ENCODE measurements around the gene CEP72. TPM values are rescaled to one million over a fixed set of nuclear protein-coding genes. Genes with fewer than 3 reads are reported as not detected.

CEP72 gene
- total and polyA plus RNA-seq, 2 donors (not counting 1 experiment from before 2014, with no cell fraction given), result 7.7 to 32.9 TPM

DNA sequence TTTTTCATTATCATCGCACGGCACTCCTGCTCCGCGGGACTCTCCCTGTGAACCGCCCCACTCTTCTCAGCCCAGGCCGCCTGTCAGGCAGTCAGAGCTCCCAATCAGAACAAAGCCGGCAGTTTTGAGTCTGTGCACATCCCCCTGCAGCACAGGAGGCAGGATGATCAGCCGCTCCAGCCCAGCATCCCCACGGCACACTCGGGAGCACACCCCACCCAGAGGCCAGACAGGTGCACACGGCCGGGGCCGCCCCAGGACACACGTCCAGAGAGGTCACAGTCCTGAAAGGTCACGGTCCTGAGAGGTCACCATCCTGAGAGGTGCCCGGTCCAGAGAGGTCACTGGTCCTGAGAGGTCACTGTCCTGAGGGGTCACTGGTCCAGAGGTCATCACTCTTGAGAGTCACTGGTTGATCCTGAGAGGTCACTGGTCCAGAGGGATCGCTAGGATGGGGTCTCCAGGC is 72.6 kb downstream of the CEP72 start:
- Histone ChIP-seq H3K27ac (ENCODE audit: low read length in 2 of 2) (no peak overlapping the region), H3K9ac (ENCODE audit: low read length) (no peak overlapping the region), H3K4me3 (ENCODE audit: control extremely low read depth in 1 of 5, extremely low read depth in 1 of 5, insufficient read depth in 1 of 5, low read depth in 2 of 5, low read length in 4 of 5) (no peak overlapping the region), H3K27me3 (replicated peaks in 1 of 4; ENCODE audit: control extremely low read depth in 1 of 4, control insufficient read depth in 3 of 4, insufficient read depth in 4 of 4, low read length in 3 of 4) (peaks cover 0 to 12% (median 2%) of the 10 kb centered on the region in 4 experiments), H3K4me1 (ENCODE audit: control insufficient read depth in 2 of 2, insufficient read depth in 2 of 2, low read length in 2 of 2) (no peaks in the 10 kb centered on the region), H4K20me1 (ENCODE audit: control insufficient read depth, insufficient read depth, low read length, poor library complexity, severe bottlenecking) (no peaks in the 10 kb centered on the region), H3K4me2 (replicated peaks; ENCODE audit: low read depth, low read length, poor library complexity, severe bottlenecking) (no peak overlapping the region), H3K9me3 (ENCODE audit: control extremely low read depth in 1 of 3, control insufficient read depth in 2 of 3, insufficient read depth in 1 of 3, low read length in 2 of 3) (no peaks in the 10 kb centered on the region), H3K79me2 (ENCODE audit: control insufficient read depth, insufficient read depth, low read length) (no peaks in the 10 kb centered on the region), H3K36me3 (replicated peaks in 1 of 2; ENCODE audit: control extremely low read depth in 1 of 2, control insufficient read depth in 1 of 2, extremely low read depth in 1 of 2, insufficient read depth in 2 of 2, low read length in 1 of 2) (no peaks in the 10 kb centered on the region), H2AFZ (ENCODE audit: insufficient read depth, low read depth, low read length, poor library complexity, severe bottlenecking) (no peak overlapping the region)
- no peak for ATAC-seq (ENCODE audit: low read depth)
- H3K27ac Mint-ChIP-seq, result no peak overlapping the region
- intact Hi-C loops (cut with micrococcal nuclease), result no loop called here
- ChIA-PET POLR2A (no interaction called here), CTCF (no interaction called here)
- TF ChIP-seq EZH2 (IDR thresholded peaks at IDR 0.05; ENCODE audit: borderline replicate concordance, insufficient read depth, low read depth, low read length, poor library complexity, severe bottlenecking), result no peak
- TF ChIP-seq, protein P1, sequence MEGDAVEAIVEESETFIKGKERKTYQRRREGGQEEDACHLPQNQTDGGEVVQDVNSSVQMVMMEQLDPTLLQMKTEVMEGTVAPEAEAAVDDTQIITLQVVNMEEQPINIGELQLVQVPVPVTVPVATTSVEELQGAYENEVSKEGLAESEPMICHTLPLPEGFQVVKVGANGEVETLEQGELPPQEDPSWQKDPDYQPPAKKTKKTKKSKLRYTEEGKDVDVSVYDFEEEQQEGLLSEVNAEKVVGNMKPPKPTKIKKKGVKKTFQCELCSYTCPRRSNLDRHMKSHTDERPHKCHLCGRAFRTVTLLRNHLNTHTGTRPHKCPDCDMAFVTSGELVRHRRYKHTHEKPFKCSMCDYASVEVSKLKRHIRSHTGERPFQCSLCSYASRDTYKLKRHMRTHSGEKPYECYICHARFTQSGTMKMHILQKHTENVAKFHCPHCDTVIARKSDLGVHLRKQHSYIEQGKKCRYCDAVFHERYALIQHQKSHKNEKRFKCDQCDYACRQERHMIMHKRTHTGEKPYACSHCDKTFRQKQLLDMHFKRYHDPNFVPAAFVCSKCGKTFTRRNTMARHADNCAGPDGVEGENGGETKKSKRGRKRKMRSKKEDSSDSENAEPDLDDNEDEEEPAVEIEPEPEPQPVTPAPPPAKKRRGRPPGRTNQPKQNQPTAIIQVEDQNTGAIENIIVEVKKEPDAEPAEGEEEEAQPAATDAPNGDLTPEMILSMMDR (IDR thresholded peaks at IDR 0.05), result no peak
- no peak overlapping the region for H3K4me3 Mint-ChIP-seq
- no peak for DNase-seq
- H3K9me3 Mint-ChIP-seq (ENCODE audit: insufficient read depth), result no peaks in the 10 kb centered on the region
- peaks cover 4% of the 10 kb centered on the region for H3K27me3 Mint-ChIP-seq
- 87% methylated on average over 17 of the region's 17 CpGs for WGBS (ENCODE audit: insufficient coverage)
- no peaks in the 10 kb centered on the region for H3K4me1 Mint-ChIP-seq

DNA sequence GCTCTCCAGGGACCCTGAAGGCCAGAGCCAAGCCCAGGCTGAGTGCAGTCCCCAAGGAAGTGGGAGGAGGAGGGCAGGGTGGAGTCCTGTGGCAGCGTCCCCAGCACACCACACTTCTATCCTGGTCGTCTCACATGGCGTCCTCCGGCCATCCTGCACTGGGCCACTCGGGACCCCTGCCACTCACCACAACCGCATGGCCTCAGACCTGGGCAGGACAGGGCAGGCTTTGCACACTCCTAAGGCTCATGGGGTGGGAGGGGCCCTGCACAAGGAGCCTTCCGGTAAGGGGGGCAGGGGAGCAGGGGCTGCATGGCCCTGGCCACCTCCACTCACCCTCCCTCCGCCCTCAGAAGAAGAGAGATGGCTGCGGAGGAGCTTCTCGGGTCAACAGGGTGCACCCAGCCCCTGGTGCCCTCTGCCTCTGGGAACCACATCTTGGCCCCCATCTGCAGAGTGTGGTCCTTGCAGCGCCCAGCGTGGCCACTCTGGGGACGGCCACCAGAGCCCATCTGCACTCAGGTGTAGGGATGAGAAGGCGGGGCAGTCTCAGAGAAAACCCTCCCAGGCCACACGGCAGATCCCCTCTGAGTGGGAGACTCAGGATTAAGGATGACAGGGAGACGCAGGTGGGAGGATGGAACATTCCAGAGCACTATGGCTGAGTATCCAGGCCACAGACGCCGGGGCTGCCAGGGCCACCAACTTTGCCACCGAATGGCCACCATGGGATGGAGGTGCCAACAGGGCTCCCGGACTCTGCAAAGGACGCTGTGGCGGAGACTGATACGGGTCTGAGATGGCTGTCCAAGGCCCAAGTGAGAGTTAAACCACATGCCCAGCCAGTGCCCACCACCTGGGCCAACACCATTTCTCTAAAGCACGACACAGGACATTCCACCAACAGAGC is 73.4 kb downstream of the CEP72 start:
- H3K4me3 Mint-ChIP-seq, result no peak overlapping the region
- 85% methylated on average over 23 of the region's 24 CpGs for WGBS (ENCODE audit: insufficient coverage)
- DNase-seq, result no peak

More for the DNA sequence above, 73.4 kb downstream of the CEP72 start:
- H3K9ac ChIP-seq (ENCODE audit: low read length), result no peak overlapping the region
- H2AFZ ChIP-seq (ENCODE audit: insufficient read depth, low read depth, low read length, poor library complexity, severe bottlenecking), result no peak overlapping the region
- Mint-ChIP-seq H3K27ac (no peak overlapping the region), H3K9me3 (ENCODE audit: insufficient read depth) (no peaks in the 10 kb centered on the region), H3K4me1 (no peaks in the 10 kb centered on the region), H3K27me3 (peaks cover 4% of the 10 kb centered on the region)
- H3K27ac ChIP-seq (ENCODE audit: low read length in 2 of 2), result no peak overlapping the region
- TF ChIP-seq, protein P1 (IDR thresholded peaks at IDR 0.05), result no peak
- no peak for TF ChIP-seq EZH2 (IDR thresholded peaks at IDR 0.05; ENCODE audit: borderline replicate concordance, insufficient read depth, low read depth, low read length, poor library complexity, severe bottlenecking)
- no peaks in the 10 kb centered on the region for H3K9me3 ChIP-seq (ENCODE audit: control extremely low read depth in 1 of 3, control insufficient read depth in 2 of 3, insufficient read depth in 1 of 3, low read length in 2 of 3)
- no peaks in the 10 kb centered on the region for H3K79me2 ChIP-seq (ENCODE audit: control insufficient read depth, insufficient read depth, low read length)
- CTCF ChIA-PET, result no interaction called here
- intact Hi-C loops (cut with micrococcal nuclease), result no loop called here
- H3K4me2 ChIP-seq (replicated peaks; ENCODE audit: low read depth, low read length, poor library complexity, severe bottlenecking), result no peak overlapping the region
- H3K27me3 ChIP-seq (replicated peaks in 1 of 4; ENCODE audit: control extremely low read depth in 1 of 4, control insufficient read depth in 3 of 4, insufficient read depth in 4 of 4, low read length in 3 of 4), result peaks cover 0 to 12% (median 2%) of the 10 kb centered on the region in 4 experiments
- H4K20me1 ChIP-seq (ENCODE audit: control insufficient read depth, insufficient read depth, low read length, poor library complexity, severe bottlenecking), result no peaks in the 10 kb centered on the region
- no peak for ATAC-seq (ENCODE audit: low read depth)
- no peak overlapping the region for H3K4me3 ChIP-seq (ENCODE audit: control extremely low read depth in 1 of 5, extremely low read depth in 1 of 5, insufficient read depth in 1 of 5, low read depth in 2 of 5, low read length in 4 of 5)
- no peaks in the 10 kb centered on the region for H3K4me1 ChIP-seq (ENCODE audit: control insufficient read depth in 2 of 2, insufficient read depth in 2 of 2, low read length in 2 of 2)
- POLR2A ChIA-PET, result no interaction called here
- H3K36me3 ChIP-seq (replicated peaks in 1 of 2; ENCODE audit: control extremely low read depth in 1 of 2, control insufficient read depth in 1 of 2, extremely low read depth in 1 of 2, insufficient read depth in 2 of 2, low read length in 1 of 2), result no peaks in the 10 kb centered on the region

Data from B cell (primary cell).